H1 (cell line): Measurements from ENCODE around the gene UMAD1. TPM values are rescaled to one million over a fixed set of nuclear protein-coding genes. Genes with fewer than 3 reads are reported as not detected.

Source experiments
- CTCF ChIA-PET: fragments of 300-600 bp; sonication (Branson Sonifier 250); formaldehyde crosslinking; loops from one replicate; lab custom pipeline; 2021; ENCODE audit not compliant: partially characterized antibody; lab: Charles Lee
- POLR2A ChIA-PET: fragments of 300-600 bp; sonication (Branson Sonifier 250); formaldehyde crosslinking; loops from one replicate; lab custom pipeline; 2021; ENCODE audit warnings: inconsistent platforms; ENCODE audit not compliant: partially characterized antibody; lab: Charles Lee
- DNase-seq, 2 experiments: peaks; one replicate each; pipeline versions ENCODE4 v3.0.0 to v3.0.0-alpha.2; 2010 to 2022; ENCODE audit warnings: low spot score in 2 of 2, low read depth in 1 of 2, mixed read lengths in 1 of 2
- FAIRE-seq: peaks from 2 replicates; lab custom pipeline; 2011; peaks lifted over from hg19 to GRCh38; lab: Jason Lieb, UNC
- H2AFZ ChIP-seq: 2 replicates; pipeline ENCODE4 v1.8.1; 2012; ENCODE audit warnings: low read length, inconsistent platforms
- H2AK5ac ChIP-seq: 2 replicates; pipeline ENCODE4 v1.6.1; 2013; ENCODE audit warnings: low read depth, low read length
- H2BK120ac ChIP-seq: replicated peaks from 2 replicates; pipeline ENCODE3; 2013; ENCODE audit warnings: low read depth, low read length, inconsistent platforms
- H2BK12ac ChIP-seq: 2 replicates; pipeline ENCODE4 v1.6.1; 2013; ENCODE audit warnings: low read depth, low read length
- H2BK15ac ChIP-seq: 2 replicates; pipeline ENCODE4 v1.6.1; 2013; ENCODE audit warnings: low read length
- H2BK20ac ChIP-seq: 2 replicates; pipeline ENCODE4 v1.6.1; 2013; ENCODE audit warnings: low read length
- H2BK5ac ChIP-seq: 2 replicates; pipeline ENCODE4 v1.6.1; 2013; ENCODE audit warnings: low read depth, low read length
- H3K14ac ChIP-seq: 2 replicates; pipeline ENCODE4 v1.6.1; 2013; ENCODE audit warnings: inconsistent platforms; ENCODE audit not compliant: insufficient read length
- H3K18ac ChIP-seq: 2 replicates; pipeline ENCODE4 v1.6.1; 2013; ENCODE audit warnings: low read length; ENCODE audit errors: extremely low read depth
- H3K23ac ChIP-seq: 2 replicates; pipeline ENCODE4 v1.6.1; 2013; ENCODE audit warnings: inconsistent platforms; ENCODE audit not compliant: insufficient read length
- H3K23me2 ChIP-seq: 2 replicates; pipeline ENCODE4 v1.6.1; 2013; ENCODE audit warnings: low read depth, low read length
- H3K27ac ChIP-seq: 2 replicates; pipeline ENCODE4 v1.6.1; 2011; ENCODE audit warnings: low read depth, low read length, inconsistent platforms
- H3K27me3 ChIP-seq, 4 experiments: replicated peaks in 1 of 4; 1 replicate in 1 of 4; 2 replicates in 3 of 4; pipeline versions ENCODE4 v1.6.1 to v1.8.1; 2011 to 2013; ENCODE audit warnings: low read length in 3 of 4, mild to moderate bottlenecking in 3 of 4, inconsistent platforms in 2 of 4, mixed read lengths in 2 of 4, moderate library complexity in 1 of 4; ENCODE audit not compliant: control insufficient read depth in 3 of 4, insufficient read depth in 3 of 4; ENCODE audit errors: extremely low read depth in 1 of 4
- H3K36me3 ChIP-seq, 4 experiments: 2 replicates each; pipeline versions ENCODE4 v1.6.1 to v1.8.1; 2011 to 2013; ENCODE audit warnings: mild to moderate bottlenecking in 4 of 4, low read length in 3 of 4, moderate library complexity in 2 of 4, control low read depth in 1 of 4, inconsistent platforms in 1 of 4; ENCODE audit not compliant: insufficient read depth in 4 of 4, control insufficient read depth in 2 of 4
- H3K4ac ChIP-seq: replicated peaks from 2 replicates; pipeline ENCODE3; 2013; ENCODE audit warnings: low read length, low read depth, mixed read lengths, inconsistent platforms; ENCODE audit not compliant: insufficient read length
- H3K4me1 ChIP-seq, 4 experiments: replicated peaks in 1 of 4; 1 replicate in 1 of 4; 2 replicates in 3 of 4; pipeline versions ENCODE4 v1.6.1 to v1.8.1; 2011 to 2013; ENCODE audit warnings: low read length in 3 of 4, inconsistent platforms in 2 of 4, mixed read lengths in 1 of 4; ENCODE audit not compliant: insufficient read depth in 4 of 4, control insufficient read depth in 3 of 4
- H3K4me2 ChIP-seq, 2 experiments: 2 replicates each; pipeline versions ENCODE4 v1.6.1 to v1.8.1; 2011 to 2013; ENCODE audit warnings: low read depth in 2 of 2, low read length in 2 of 2, control low read depth in 1 of 2, inconsistent platforms in 1 of 2, mild to moderate bottlenecking in 1 of 2; ENCODE audit not compliant: insufficient read depth in 1 of 2
- H3K4me3 ChIP-seq, 4 experiments: fragments of 200-600, 300-600 bp in 1 of 4; sonication (generic), shearing (Covaris generic), sonication (Bioruptor Twin) in 1 of 4; 2 replicates each; pipeline versions ENCODE4 v1.5.1 to v1.8.1; 2011 to 2016; ENCODE audit warnings: low read length in 4 of 4, low read depth in 3 of 4, control low read depth in 2 of 4, inconsistent platforms in 2 of 4, mild to moderate bottlenecking in 2 of 4, mixed read lengths in 1 of 4, moderate library complexity in 1 of 4; ENCODE audit not compliant: insufficient read depth in 2 of 4; ENCODE audit errors: extremely low read depth in 1 of 4
- H3K56ac ChIP-seq: replicated peaks from 2 replicates; pipeline ENCODE3; 2013; ENCODE audit warnings: low read depth, mild to moderate bottlenecking, mixed read lengths, low read length, inconsistent platforms; ENCODE audit not compliant: insufficient read length
- H3K79me1 ChIP-seq: 2 replicates; pipeline ENCODE4 v1.6.1; 2013; ENCODE audit warnings: low read depth, low read length, control low read depth
- H3K79me2 ChIP-seq, 2 experiments: 2 replicates each; pipeline versions ENCODE4 v1.6.1 to v1.8.1; 2012 to 2013; ENCODE audit warnings: low read length in 2 of 2, mild to moderate bottlenecking in 2 of 2, inconsistent platforms in 1 of 2; ENCODE audit not compliant: insufficient read depth in 2 of 2, control insufficient read depth in 1 of 2
- H3K9ac ChIP-seq, 4 experiments: replicated peaks in 1 of 4; 1 replicate in 1 of 4; 2 replicates in 3 of 4; pipeline versions ENCODE4 v1.6.1 to v1.8.1; 2011 to 2013; ENCODE audit warnings: low read depth in 3 of 4, low read length in 3 of 4, control low read depth in 2 of 4, mild to moderate bottlenecking in 2 of 4, moderate library complexity in 2 of 4, inconsistent platforms in 1 of 4; ENCODE audit errors: extremely low read depth in 1 of 4
- H3K9me3 ChIP-seq, 2 experiments: 2 replicates each; pipeline versions ENCODE4 v1.6.1 to v1.8.1; 2012 to 2013; ENCODE audit warnings: mild to moderate bottlenecking in 2 of 2, moderate library complexity in 2 of 2, control low read depth in 1 of 2, inconsistent platforms in 1 of 2, low read depth in 1 of 2, low read length in 1 of 2, mixed read lengths in 1 of 2; ENCODE audit not compliant: insufficient read depth in 2 of 2
- H4K20me1 ChIP-seq, 2 experiments: replicated peaks in 1 of 2; 2 replicates each; pipeline versions ENCODE3 to v1.8.1; 2011 to 2013; ENCODE audit warnings: inconsistent platforms in 2 of 2, low read length in 2 of 2, mild to moderate bottlenecking in 1 of 2; ENCODE audit not compliant: insufficient read depth in 2 of 2, control insufficient read depth in 1 of 2
- H4K5ac ChIP-seq: 2 replicates; pipeline ENCODE4 v1.6.1; 2013; ENCODE audit warnings: low read length, low read depth, mixed read lengths, inconsistent platforms; ENCODE audit not compliant: insufficient read length
- H4K8ac ChIP-seq: 2 replicates; pipeline ENCODE4 v1.8.0; 2013; ENCODE audit warnings: mild to moderate bottlenecking, moderate library complexity, low read length, inconsistent platforms; ENCODE audit not compliant: insufficient read depth; ENCODE audit errors: extremely low read depth
- H4K91ac ChIP-seq: replicated peaks from 2 replicates; pipeline ENCODE3; 2013; ENCODE audit warnings: low read length, mixed read lengths, inconsistent platforms; ENCODE audit not compliant: insufficient read length
- KDM4A ChIP-seq: IDR thresholded peaks from one replicate; pipeline ENCODE4 v1.7.1; 2012; ENCODE audit warnings: low read depth, mild to moderate bottlenecking, moderate library complexity, low read length, inconsistent platforms; ENCODE audit not compliant: severe bottlenecking
- NRF1 ChIP-seq: IDR thresholded peaks from 2 replicates; pipeline ENCODE4 v1.6.1; 2011; ENCODE audit warnings: mild to moderate bottlenecking, low read depth, low read length, improper control_type of control experiment
- SIX5 ChIP-seq: IDR thresholded peaks from 2 replicates; pipeline ENCODE4 v1.6.1; 2011; ENCODE audit warnings: mild to moderate bottlenecking, low read depth, low read length
- SP1 ChIP-seq: IDR thresholded peaks from 2 replicates; pipeline ENCODE4 v1.6.1; 2011; ENCODE audit warnings: low read depth, low read length
- TAF1 ChIP-seq: IDR thresholded peaks from 2 replicates; pipeline ENCODE4 v1.6.1; 2011; ENCODE audit warnings: mild to moderate bottlenecking, low read depth, low read length
- WGBS, 2 experiments: shearing (Covaris generic) in 1 of 2; methylation state at CpG; one replicate each; pipeline versions ENCODE4 v1.1.6 to v1.1.7; 2013 to 2015; ENCODE audit warnings: low lambda C conversion rate in 2 of 2, mixed read lengths in 2 of 2, inconsistent platforms in 1 of 2, low coverage in 1 of 2, missing lambda C conversion rate in 1 of 2; ENCODE audit not compliant: insufficient replicate concordance in 2 of 2, insufficient coverage in 1 of 2, insufficient read length in 1 of 2; ENCODE audit errors: extremely low coverage in 1 of 2, missing lambda C conversion rate in 1 of 2; 5-methylcytosine and 5-hydroxymethylcytosine counted together
- polyA plus RNA-seq, 7 experiments: library from polyadenylated mRNA; depleted of rRNA in 3 of 7; stranded (reverse) in 5 of 7; unstranded in 2 of 7; fragments of >200 nt in 5 of 7; fragments of 200-250 nt in 2 of 7; gene quantifications; 1 replicate in 5 of 7; 2 replicates in 1 of 7; 4 replicates in 1 of 7; pipeline versions ENCODE4 v1.2.1 to v1.2.3, GENCODE V29; 2011 to 2013; ENCODE audit warnings: missing spikeins in 2 of 7, mixed read lengths in 2 of 7
- total RNA-seq: library from RNA; stranded (reverse); fragmentation: NEBNext Ultra II Directional; extraction: Animal tissue kit (Norgen Biotek cat#: 25700); gene quantifications from 2 replicates; pipeline ENCODE4 v1.2.1, GENCODE V29; 2021
- TF ChIP-seq, protein P1 (sequence below): IDR thresholded peaks from 2 replicates; pipeline ENCODE4 v1.6.1; 2011; ENCODE audit warnings: low read depth, mild to moderate bottlenecking, low read length; ENCODE audit not compliant: insufficient read depth

UMAD1 gene
- total and polyA plus RNA-seq, 2 of the 8 experiments (the other 6 are each of a cell fraction or from before 2014, with no cell fraction given): 10.4 to 12.3 TPM

GRCh38 chr7:7802531-7802930, 162.0 kb downstream of the UMAD1 start:
- WGBS, 2 experiments: 87% methylated on average over 2 of the region's 2 CpGs; no CpG with 5 or more reads in 1 of the 2 experiments
- Histone ChIP-seq H3K9ac (no peak overlapping the region), H3K4ac (no peak overlapping the region), H3K18ac (no peak overlapping the region), H3K36me3 (no peaks in the 10 kb centered on the region), H2BK12ac (no peak overlapping the region), H4K20me1 (no peaks in the 10 kb centered on the region), H2AFZ (no peak overlapping the region), H2AK5ac (no peak overlapping the region), H4K91ac (no peak overlapping the region), H3K4me2 (no peak overlapping the region), H3K56ac (no peak overlapping the region), H4K8ac (no peak overlapping the region), H3K14ac (no peak overlapping the region), H2BK20ac (no peak overlapping the region), H3K9me3 (no peaks in the 10 kb centered on the region), H2BK120ac (no peak overlapping the region), H3K4me3 (no peak overlapping the region), H3K23ac (no peak overlapping the region), H2BK15ac (no peak overlapping the region), H3K79me2 (no peaks in the 10 kb centered on the region), H3K27me3 (no peaks in the 10 kb centered on the region), H3K23me2 (no peaks in the 10 kb centered on the region), H3K79me1 (no peaks in the 10 kb centered on the region), H3K27ac (no peak overlapping the region), H4K5ac (no peak overlapping the region), H3K4me1 (no peaks in the 10 kb centered on the region), H2BK5ac (no peak overlapping the region)
- TF ChIP-seq NRF1: no peak
- no peak for TF ChIP-seq KDM4A
- TF ChIP-seq, protein P1, sequence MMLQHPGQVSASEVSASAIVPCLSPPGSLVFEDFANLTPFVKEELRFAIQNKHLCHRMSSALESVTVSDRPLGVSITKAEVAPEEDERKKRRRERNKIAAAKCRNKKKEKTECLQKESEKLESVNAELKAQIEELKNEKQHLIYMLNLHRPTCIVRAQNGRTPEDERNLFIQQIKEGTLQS: no peak
- TF ChIP-seq SIX5: no peak
- TF ChIP-seq SP1: no peak
- TF ChIP-seq TAF1: no peak
- ChIA-PET POLR2A (no interaction called here), CTCF (no interaction called here)
- DNase-seq: no peak
- FAIRE-seq: no peak
